PFSK-1 (cell line): Measurements from ENCODE around the gene CREG1.

Experiments
- POLR2AphosphoS5 ChIP-seq: IDR thresholded peaks from 2 replicates; pipeline ENCODE4 v1.6.1; 2012; ENCODE audit warnings: low read depth, mild to moderate bottlenecking, control low read depth, low read length, moderate library complexity
- SIN3A ChIP-seq: IDR thresholded peaks from 2 replicates; pipeline ENCODE4 v1.6.1; 2012; ENCODE audit warnings: mild to moderate bottlenecking, low read length, moderate library complexity, borderline replicate concordance; ENCODE audit not compliant: insufficient read depth
- TAF1 ChIP-seq: IDR thresholded peaks from 2 replicates; pipeline ENCODE4 v1.6.1; 2012; ENCODE audit warnings: low read length, control low read depth, borderline replicate concordance; ENCODE audit not compliant: insufficient read depth
- TF ChIP-seq, protein P1 (sequence below), 2 experiments: IDR thresholded peaks; 2 replicates each; pipeline versions ENCODE4 v1.6.1 to v1.8.0; 2011 to 2012; ENCODE audit warnings: low read depth in 2 of 2, low read length in 2 of 2, control low read depth in 1 of 2, inconsistent platforms in 1 of 2, mild to moderate bottlenecking in 1 of 2, moderate library complexity in 1 of 2; ENCODE audit not compliant: insufficient read depth in 1 of 2

DNA sequence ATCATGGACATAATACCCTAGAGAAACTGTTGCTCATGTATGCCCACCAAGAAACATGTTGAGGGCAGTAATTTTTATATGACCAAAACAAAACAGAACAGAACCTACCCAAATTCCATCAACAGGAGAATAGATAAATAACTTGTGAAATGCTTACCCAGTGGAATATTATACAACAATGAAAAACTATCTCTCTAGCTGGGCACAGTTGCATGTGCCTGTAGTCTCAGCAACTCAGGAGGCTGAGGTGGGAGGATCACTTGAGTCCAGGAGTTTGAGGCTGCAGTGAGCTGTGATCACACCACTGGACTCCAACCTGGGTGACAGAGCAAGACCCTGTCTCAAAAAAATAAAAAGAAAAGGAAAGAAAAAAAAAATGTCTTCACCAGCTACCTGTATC lies 38.9 kb upstream of the CREG1 start:
- no peak for TF ChIP-seq TAF1
- TF ChIP-seq POLR2AphosphoS5, result no peak
- TF ChIP-seq SIN3A, result no peak
- TF ChIP-seq, protein P1, sequence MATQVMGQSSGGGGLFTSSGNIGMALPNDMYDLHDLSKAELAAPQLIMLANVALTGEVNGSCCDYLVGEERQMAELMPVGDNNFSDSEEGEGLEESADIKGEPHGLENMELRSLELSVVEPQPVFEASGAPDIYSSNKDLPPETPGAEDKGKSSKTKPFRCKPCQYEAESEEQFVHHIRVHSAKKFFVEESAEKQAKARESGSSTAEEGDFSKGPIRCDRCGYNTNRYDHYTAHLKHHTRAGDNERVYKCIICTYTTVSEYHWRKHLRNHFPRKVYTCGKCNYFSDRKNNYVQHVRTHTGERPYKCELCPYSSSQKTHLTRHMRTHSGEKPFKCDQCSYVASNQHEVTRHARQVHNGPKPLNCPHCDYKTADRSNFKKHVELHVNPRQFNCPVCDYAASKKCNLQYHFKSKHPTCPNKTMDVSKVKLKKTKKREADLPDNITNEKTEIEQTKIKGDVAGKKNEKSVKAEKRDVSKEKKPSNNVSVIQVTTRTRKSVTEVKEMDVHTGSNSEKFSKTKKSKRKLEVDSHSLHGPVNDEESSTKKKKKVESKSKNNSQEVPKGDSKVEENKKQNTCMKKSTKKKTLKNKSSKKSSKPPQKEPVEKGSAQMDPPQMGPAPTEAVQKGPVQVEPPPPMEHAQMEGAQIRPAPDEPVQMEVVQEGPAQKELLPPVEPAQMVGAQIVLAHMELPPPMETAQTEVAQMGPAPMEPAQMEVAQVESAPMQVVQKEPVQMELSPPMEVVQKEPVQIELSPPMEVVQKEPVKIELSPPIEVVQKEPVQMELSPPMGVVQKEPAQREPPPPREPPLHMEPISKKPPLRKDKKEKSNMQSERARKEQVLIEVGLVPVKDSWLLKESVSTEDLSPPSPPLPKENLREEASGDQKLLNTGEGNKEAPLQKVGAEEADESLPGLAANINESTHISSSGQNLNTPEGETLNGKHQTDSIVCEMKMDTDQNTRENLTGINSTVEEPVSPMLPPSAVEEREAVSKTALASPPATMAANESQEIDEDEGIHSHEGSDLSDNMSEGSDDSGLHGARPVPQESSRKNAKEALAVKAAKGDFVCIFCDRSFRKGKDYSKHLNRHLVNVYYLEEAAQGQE (IDR thresholded peaks at IDR 0.05; ENCODE audit: insufficient read depth in 1 of 2, low read depth in 2 of 2, low read length in 2 of 2), result no peak
